IMR-90 (cell line): ENCODE results near the gene FAAP20. TPM values are rescaled to one million over a fixed set of nuclear protein-coding genes. Genes with fewer than 3 reads are reported as not detected.

Experiments
- ATAC-seq: fragments of 200-7000 bp; cut with Tn5 transposase; 2 replicates; pipeline ENCODE4 v1.9.1; 2020; ENCODE audit warnings: low read depth, mild to moderate bottlenecking, moderate library complexity
- BruUV-seq: library from RNA; stranded (reverse); fragments of 400-500 nt; replicated peaks from 2 replicates; lab custom pipeline; 2021; lab: Mats Ljungman, UMichigan
- CTCF ChIA-PET: fragments of 300-600 bp; formaldehyde crosslinking; extraction: SDS; loops from one replicate; lab custom pipeline; 2021; ENCODE audit warnings: antibody characterized with exemption; lab: Yijun Ruan, JAX
- POLR2A ChIA-PET: fragments of 300-600 bp; sonication (Branson Sonifier 250); formaldehyde crosslinking; loops from one replicate; lab custom pipeline; 2022; ENCODE audit warnings: antibody characterized with exemption; ENCODE audit not compliant: unreplicated experiment; lab: Charles Lee
- DNase-seq: peaks from one replicate; pipeline ENCODE4 v3.0.0; 2013
- H2AFZ ChIP-seq: replicated peaks from 2 replicates; pipeline ENCODE3; 2013; ENCODE audit warnings: low read length, mild to moderate bottlenecking; ENCODE audit not compliant: poor library complexity
- H2AK5ac ChIP-seq: 2 replicates; pipeline ENCODE4 v1.6.1; 2013; ENCODE audit warnings: low read depth, low read length, inconsistent platforms
- H2AK9ac ChIP-seq: replicated peaks from 2 replicates; pipeline ENCODE3; 2013; ENCODE audit warnings: mild to moderate bottlenecking, low read depth, low read length, moderate library complexity; ENCODE audit not compliant: poor library complexity
- H2BK120ac ChIP-seq: 2 replicates; pipeline ENCODE4 v1.6.1; 2013; ENCODE audit warnings: low read depth, low read length, inconsistent platforms
- H2BK15ac ChIP-seq: 3 replicates; pipeline ENCODE4 v1.6.1; 2013; ENCODE audit warnings: low read depth, low read length, inconsistent platforms
- H2BK20ac ChIP-seq: 2 replicates; pipeline ENCODE4 v1.6.1; 2013; ENCODE audit warnings: low read depth, mild to moderate bottlenecking, inconsistent platforms, low read length, moderate library complexity
- H2BK5ac ChIP-seq: 2 replicates; pipeline ENCODE4 v1.6.1; 2013; ENCODE audit warnings: mild to moderate bottlenecking, low read depth, low read length, inconsistent platforms; ENCODE audit not compliant: poor library complexity, severe bottlenecking
- H3K14ac ChIP-seq: replicated peaks from 2 replicates; pipeline ENCODE4 v1.6.1; 2013; ENCODE audit warnings: low read depth, low read length, inconsistent platforms
- H3K18ac ChIP-seq: 2 replicates; pipeline ENCODE4 v1.6.1; 2013; ENCODE audit warnings: low read depth, low read length, control low read depth
- H3K23ac ChIP-seq: 2 replicates; pipeline ENCODE4 v1.6.1; 2013; ENCODE audit warnings: low read depth, low read length, inconsistent platforms
- H3K27ac ChIP-seq: 2 replicates; pipeline ENCODE4 v1.5.1; 2013; ENCODE audit warnings: mild to moderate bottlenecking, control low read depth, low read length; ENCODE audit not compliant: insufficient read depth
- H3K27me3 ChIP-seq: 2 replicates; pipeline ENCODE4 v1.6.1; 2013; ENCODE audit warnings: low read length; ENCODE audit not compliant: control insufficient read depth, insufficient read depth
- H3K36me3 ChIP-seq: 2 replicates; pipeline ENCODE4 v1.6.1; 2013; ENCODE audit warnings: low read length, mixed read lengths; ENCODE audit not compliant: control insufficient read depth, insufficient read depth
- H3K4ac ChIP-seq: 2 replicates; pipeline ENCODE4 v1.6.1; 2013; ENCODE audit warnings: low read depth, low read length, inconsistent platforms
- H3K4me1 ChIP-seq: 2 replicates; pipeline ENCODE4 v1.6.1; 2013; ENCODE audit warnings: low read length, mixed read lengths; ENCODE audit not compliant: control insufficient read depth, insufficient read depth
- H3K4me2 ChIP-seq: 2 replicates; pipeline ENCODE4 v1.6.1; 2013; ENCODE audit warnings: low read depth, mild to moderate bottlenecking, control low read depth, low read length, moderate library complexity
- H3K4me3 ChIP-seq: 2 replicates; pipeline ENCODE4 v1.5.1; 2013; ENCODE audit warnings: low read depth, mild to moderate bottlenecking, control low read depth, low read length, moderate library complexity; ENCODE audit not compliant: insufficient read depth
- H3K56ac ChIP-seq: 2 replicates; pipeline ENCODE4 v1.6.1; 2013; ENCODE audit warnings: low read length, inconsistent platforms; ENCODE audit not compliant: insufficient read depth; ENCODE audit errors: extremely low read depth
- H3K79me1 ChIP-seq, 2 experiments: 2 replicates each; pipeline ENCODE4 v1.6.1; 2013; ENCODE audit warnings: low read length in 2 of 2, inconsistent platforms in 1 of 2, low read depth in 1 of 2
- H3K9ac ChIP-seq: 2 replicates; pipeline ENCODE4 v1.6.1; 2013; ENCODE audit warnings: low read depth, low read length, control low read depth
- H3K9me1 ChIP-seq: 2 replicates; pipeline ENCODE4 v1.6.1; 2013; ENCODE audit warnings: low read length, inconsistent platforms; ENCODE audit not compliant: insufficient read depth
- H3K9me3 ChIP-seq: 2 replicates; pipeline ENCODE4 v1.6.1; 2013; ENCODE audit warnings: low read length; ENCODE audit not compliant: control insufficient read depth, insufficient read depth
- H4K20me1 ChIP-seq: 2 replicates; pipeline ENCODE4 v1.6.1; 2013; ENCODE audit warnings: low read length, inconsistent platforms; ENCODE audit not compliant: insufficient read depth
- H4K5ac ChIP-seq: 2 replicates; pipeline ENCODE4 v1.6.1; 2013; ENCODE audit warnings: mild to moderate bottlenecking, low read depth, low read length, control low read depth
- H4K8ac ChIP-seq, 2 experiments: 2 replicates each; pipeline ENCODE4 v1.6.1; 2013; ENCODE audit warnings: low read depth in 2 of 2, low read length in 2 of 2, control low read depth in 1 of 2, inconsistent platforms in 1 of 2
- H4K91ac ChIP-seq: 2 replicates; pipeline ENCODE4 v1.6.1; 2013; ENCODE audit warnings: low read depth, low read length, inconsistent platforms; ENCODE audit not compliant: insufficient read depth
- BHLHE40 ChIP-seq: fragments of 150-350 bp; IDR thresholded peaks from 2 replicates; pipeline ENCODE4 v1.6.1; 2016; ENCODE audit warnings: mild to moderate bottlenecking, low read depth, low read length
- CEBPB ChIP-seq: IDR thresholded peaks from 2 replicates; pipeline ENCODE4 v1.6.1; 2012; ENCODE audit warnings: low read depth, low read length, improper control_type of control experiment
- CHD1 ChIP-seq: IDR thresholded peaks from 2 replicates; pipeline ENCODE4 v1.6.1; 2012; ENCODE audit warnings: low read depth, low read length, improper control_type of control experiment
- FOS ChIP-seq: fragments of 150-350 bp; IDR thresholded peaks from 2 replicates; pipeline ENCODE4 v1.6.1; 2016; ENCODE audit warnings: low read depth, low read length
- MAFK ChIP-seq: IDR thresholded peaks from 2 replicates; pipeline ENCODE4 v1.6.1; 2012; ENCODE audit warnings: low read depth, low read length, improper control_type of control experiment
- MAZ ChIP-seq: IDR thresholded peaks from 2 replicates; pipeline ENCODE4 v1.6.1; 2012; ENCODE audit warnings: low read depth, mild to moderate bottlenecking, low read length, improper control_type of control experiment, moderate library complexity, borderline replicate concordance
- MXI1 ChIP-seq: IDR thresholded peaks from 2 replicates; pipeline ENCODE4 v1.6.1; 2012; ENCODE audit warnings: low read depth, mild to moderate bottlenecking, low read length, moderate library complexity, borderline replicate concordance
- POLR2A ChIP-seq: IDR thresholded peaks from 2 replicates; pipeline ENCODE4 v1.6.1; 2012; ENCODE audit warnings: mild to moderate bottlenecking, low read depth, low read length
- RAD21 ChIP-seq: IDR thresholded peaks from 2 replicates; pipeline ENCODE4 v1.6.1; 2012; ENCODE audit warnings: low read length, improper control_type of control experiment
- RCOR1 ChIP-seq: IDR thresholded peaks from 2 replicates; pipeline ENCODE4 v1.6.1; 2012; ENCODE audit warnings: mild to moderate bottlenecking, low read length, improper control_type of control experiment; ENCODE audit not compliant: insufficient replicate concordance
- RFX5 ChIP-seq: IDR thresholded peaks from 2 replicates; pipeline ENCODE4 v1.8.0; 2012; ENCODE audit warnings: low read depth, mild to moderate bottlenecking, low read length, moderate library complexity
- WGBS, 2 experiments: methylation state at CpG; one replicate each; pipeline versions ENCODE4 v1.1.5 to v1.1.7; 2013; ENCODE audit warnings: missing lambda C conversion rate in 2 of 2; ENCODE audit not compliant: insufficient read length in 1 of 2; ENCODE audit errors: extremely low coverage in 2 of 2; 5-methylcytosine and 5-hydroxymethylcytosine counted together
- dilution Hi-C: fragments of 300-500 bp; cut with HindIII; formaldehyde crosslinking; loops from one replicate; pipeline ENCODE4 v1.14.3; 2018; ENCODE audit warnings: low sequenced_read_pairs; ENCODE audit not compliant: unreplicated experiment
- in situ Hi-C: fragments of 300-500 bp; cut with MboI; formaldehyde crosslinking; loops from 3 replicates; pipeline ENCODE4 v1.14.3; 2019; ENCODE audit warnings: low sequenced_read_pairs, inconsistent platforms, mixed read lengths
- intact Hi-C: fragments of 100-400 bp; cut with micrococcal nuclease; formaldehyde crosslinking; loops from 2 replicates; pipeline ENCODE4 v1.10.0; 2022
- polyA plus RNA-seq, 3 experiments: library from polyadenylated mRNA; depleted of rRNA; stranded (reverse); fragments of >200 nt; gene quantifications; 2 replicates each; pipeline ENCODE4 v1.2.3, GENCODE V29; 2012; ENCODE audit warnings: low replicate concordance in 1 of 3
- total RNA-seq: library from RNA; depleted of rRNA; stranded (reverse); fragments of >200 nt; gene quantifications from 2 replicates; pipeline ENCODE4 v1.2.3, GENCODE V29; 2012
- TF ChIP-seq, protein P1 (sequence below): fragments of 150-350 bp; IDR thresholded peaks from 2 replicates; pipeline ENCODE4 v1.6.1; 2017; ENCODE audit warnings: mild to moderate bottlenecking, antibody characterized with exemption, low read length, low read depth
- TF ChIP-seq, protein P2 (sequence below): conservative IDR thresholded peaks from 2 replicates; pipeline ENCODE4 v1.5.1; 2012; ENCODE audit warnings: mild to moderate bottlenecking, low read depth, low read length, improper control_type of control experiment
- TF ChIP-seq, protein P3 (sequence below): fragments of 150-350 bp; IDR thresholded peaks from 2 replicates; pipeline ENCODE4 v1.6.1; 2016; ENCODE audit warnings: low read depth, mild to moderate bottlenecking, low read length, moderate library complexity, borderline replicate concordance

The FAAP20 gene
- total and polyA plus RNA-seq, 2 of the 4 experiments (the other 2 are of a cell fraction) = 6.5 to 31.5 TPM

DNA sequence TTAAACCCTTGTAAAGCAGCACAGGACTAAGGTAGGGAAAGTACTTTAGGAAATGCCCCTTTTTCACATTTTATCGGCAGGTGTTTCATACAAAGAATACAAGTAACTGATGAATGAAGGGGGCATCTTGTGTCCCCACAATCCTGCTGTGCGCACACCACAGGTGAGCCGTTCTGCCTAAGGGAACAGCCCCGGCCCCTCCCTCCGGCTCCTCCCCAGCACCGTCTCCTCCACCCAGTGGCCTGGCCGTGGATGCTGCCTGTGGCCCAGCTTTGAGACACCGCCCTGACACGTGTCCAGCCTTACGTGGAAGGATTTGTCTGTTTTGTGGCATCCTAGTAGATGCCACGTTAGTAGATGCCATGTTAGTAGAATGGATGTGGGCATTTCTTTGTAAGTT is 12.8 kb downstream of the FAAP20 start:
- Histone ChIP-seq H3K18ac (no peak overlapping the region), H4K91ac (no peak overlapping the region), H3K4me3 (no peak overlapping the region), H3K27ac (no peak overlapping the region), H2AFZ (no peak overlapping the region), H3K9ac (no peak overlapping the region), H2BK120ac (no peak overlapping the region), H2AK9ac (no peak overlapping the region), H3K27me3 (no peaks in the 10 kb centered on the region), H3K9me3 (no peaks in the 10 kb centered on the region), H3K4ac (no peak overlapping the region), H3K79me1 (no peaks in the 10 kb centered on the region; a peak in 1 of 4 replicates), H4K20me1 (no peaks in the 10 kb centered on the region), H3K56ac (no peak overlapping the region), H4K5ac (no peak overlapping the region), H3K23ac (no peak overlapping the region), H3K4me2 (no peak overlapping the region), H3K36me3 (peaks cover 9% of the 10 kb centered on the region; the same call in 1 of the 2 replicates), H4K8ac (no peak overlapping the region), H3K4me1 (no peaks in the 10 kb centered on the region), H2BK20ac (no peak overlapping the region), H2BK5ac (no peak overlapping the region), H2AK5ac (no peak overlapping the region), H3K9me1 (no peaks in the 10 kb centered on the region), H2BK15ac (no peak overlapping the region), H3K14ac (no peak overlapping the region)
- TF ChIP-seq FOS (no peak), CEBPB (no peak), CHD1 (no peak), MXI1 (no peak), MAFK (no peak), RAD21 (no peak), MAZ (no peak), POLR2A (no peak), BHLHE40 (no peak), RCOR1 (no peak), RFX5 (no peak)
- TF ChIP-seq, protein P1, sequence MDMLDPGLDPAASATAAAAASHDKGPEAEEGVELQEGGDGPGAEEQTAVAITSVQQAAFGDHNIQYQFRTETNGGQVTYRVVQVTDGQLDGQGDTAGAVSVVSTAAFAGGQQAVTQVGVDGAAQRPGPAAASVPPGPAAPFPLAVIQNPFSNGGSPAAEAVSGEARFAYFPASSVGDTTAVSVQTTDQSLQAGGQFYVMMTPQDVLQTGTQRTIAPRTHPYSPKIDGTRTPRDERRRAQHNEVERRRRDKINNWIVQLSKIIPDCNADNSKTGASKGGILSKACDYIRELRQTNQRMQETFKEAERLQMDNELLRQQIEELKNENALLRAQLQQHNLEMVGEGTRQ = no peak
- TF ChIP-seq, protein P2, sequence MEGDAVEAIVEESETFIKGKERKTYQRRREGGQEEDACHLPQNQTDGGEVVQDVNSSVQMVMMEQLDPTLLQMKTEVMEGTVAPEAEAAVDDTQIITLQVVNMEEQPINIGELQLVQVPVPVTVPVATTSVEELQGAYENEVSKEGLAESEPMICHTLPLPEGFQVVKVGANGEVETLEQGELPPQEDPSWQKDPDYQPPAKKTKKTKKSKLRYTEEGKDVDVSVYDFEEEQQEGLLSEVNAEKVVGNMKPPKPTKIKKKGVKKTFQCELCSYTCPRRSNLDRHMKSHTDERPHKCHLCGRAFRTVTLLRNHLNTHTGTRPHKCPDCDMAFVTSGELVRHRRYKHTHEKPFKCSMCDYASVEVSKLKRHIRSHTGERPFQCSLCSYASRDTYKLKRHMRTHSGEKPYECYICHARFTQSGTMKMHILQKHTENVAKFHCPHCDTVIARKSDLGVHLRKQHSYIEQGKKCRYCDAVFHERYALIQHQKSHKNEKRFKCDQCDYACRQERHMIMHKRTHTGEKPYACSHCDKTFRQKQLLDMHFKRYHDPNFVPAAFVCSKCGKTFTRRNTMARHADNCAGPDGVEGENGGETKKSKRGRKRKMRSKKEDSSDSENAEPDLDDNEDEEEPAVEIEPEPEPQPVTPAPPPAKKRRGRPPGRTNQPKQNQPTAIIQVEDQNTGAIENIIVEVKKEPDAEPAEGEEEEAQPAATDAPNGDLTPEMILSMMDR = no peak
- TF ChIP-seq, protein P3, sequence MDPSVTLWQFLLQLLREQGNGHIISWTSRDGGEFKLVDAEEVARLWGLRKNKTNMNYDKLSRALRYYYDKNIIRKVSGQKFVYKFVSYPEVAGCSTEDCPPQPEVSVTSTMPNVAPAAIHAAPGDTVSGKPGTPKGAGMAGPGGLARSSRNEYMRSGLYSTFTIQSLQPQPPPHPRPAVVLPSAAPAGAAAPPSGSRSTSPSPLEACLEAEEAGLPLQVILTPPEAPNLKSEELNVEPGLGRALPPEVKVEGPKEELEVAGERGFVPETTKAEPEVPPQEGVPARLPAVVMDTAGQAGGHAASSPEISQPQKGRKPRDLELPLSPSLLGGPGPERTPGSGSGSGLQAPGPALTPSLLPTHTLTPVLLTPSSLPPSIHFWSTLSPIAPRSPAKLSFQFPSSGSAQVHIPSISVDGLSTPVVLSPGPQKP = no peak
- WGBS, 2 experiments = 91% methylated on average over 7 of the region's 11 CpGs; no CpG with 5 or more reads in 1 of the 2 experiments
- dilution Hi-C loops = no loop called here
- in situ Hi-C loops = loop anchor here (25.0 kb wide), 1 partner anchor 356 kb away; the partner anchor contains the start of genes HES5 and PANK4
- BruUV-seq = no TSS peak
- DNase-seq (no peak), ATAC-seq (no peak)
- CTCF ChIA-PET = no interaction called here
- POLR2A ChIA-PET = no interaction called here
- intact Hi-C loops = no loop called here
